IPS-18a (cell line): Measurements from ENCODE around the gene MED15.
A peak's percentile ranks its signal among the peaks of the same experiment; 100 is the strongest.
"Not testable (repeated sequence)": the region's sequence is repeated elsewhere in the genome, so short reads cannot be mapped to it uniquely, and the experiment has no call there.

Source experiments
- H3K27ac ChIP-seq: one replicate; pipeline ENCODE4 v1.5.1; 2013; ENCODE audit warnings: low read length
- H3K27me3 ChIP-seq: one replicate; pipeline ENCODE4 v1.6.1; 2013; ENCODE audit warnings: mild to moderate bottlenecking, low read length; ENCODE audit not compliant: control insufficient read depth, insufficient read depth
- H3K36me3 ChIP-seq: one replicate; pipeline ENCODE4 v1.6.1; 2013; ENCODE audit warnings: low read depth, low read length; ENCODE audit not compliant: control insufficient read depth
- H3K4me1 ChIP-seq: one replicate; pipeline ENCODE4 v1.6.1; 2013; ENCODE audit warnings: low read depth, low read length; ENCODE audit not compliant: control insufficient read depth
- H3K4me3 ChIP-seq: one replicate; pipeline ENCODE4 v1.5.1; 2013; ENCODE audit warnings: low read length
- H3K9ac ChIP-seq: one replicate; pipeline ENCODE4 v1.6.1; 2013; ENCODE audit warnings: mild to moderate bottlenecking, low read length, moderate library complexity
- H3K9me3 ChIP-seq: one replicate; pipeline ENCODE4 v1.6.1; 2013; ENCODE audit warnings: low read depth, low read length; ENCODE audit not compliant: control insufficient read depth

Gene MED15

GRCh38 chr22:20503816-20504215 lies 3.6 kb upstream of the MED15 start:
- Histone ChIP-seq H3K4me3 (no peak overlapping the region), H3K36me3 (peaks cover 5% of the 10 kb centered on the region), H3K27ac (no peak overlapping the region), H3K9me3 (no peaks in the 10 kb centered on the region), H3K9ac (no peak overlapping the region), H3K27me3 (no peaks in the 10 kb centered on the region), H3K4me1 (peaks cover 5% of the 10 kb centered on the region)

DNA sequence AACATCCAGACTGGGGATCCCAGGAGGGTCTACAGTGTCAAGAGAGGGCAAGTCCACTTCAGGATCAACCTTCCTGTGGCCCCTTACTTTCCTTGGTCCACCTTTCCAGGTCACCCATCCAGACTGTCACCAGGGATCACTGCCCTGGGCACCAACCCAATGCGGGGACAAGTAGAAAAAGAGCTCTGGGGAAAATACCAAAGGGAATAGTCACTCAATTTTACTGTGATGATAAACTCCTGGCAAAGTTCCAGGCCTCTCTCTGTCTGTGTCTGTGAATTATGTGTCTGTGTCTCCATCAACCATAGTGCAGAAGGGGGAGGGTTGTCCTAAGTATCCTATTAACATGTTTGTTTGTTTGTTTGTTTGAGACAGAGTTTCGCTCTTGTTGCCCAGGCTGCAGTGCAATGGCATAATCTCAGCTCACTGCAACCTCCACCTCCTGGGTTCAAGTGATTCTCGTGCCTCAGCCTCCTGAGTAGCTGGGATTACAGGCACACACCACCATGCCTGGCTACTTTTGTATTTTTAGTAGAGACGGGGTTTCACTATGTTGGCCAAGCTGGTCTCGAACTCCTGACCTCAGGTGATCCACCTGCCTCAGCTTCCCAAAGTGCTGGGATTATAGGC lies 3.0 kb upstream of the MED15 start:
- H3K9me3 ChIP-seq, H3K9ac ChIP-seq, H3K27me3 ChIP-seq, H3K4me3 ChIP-seq, H3K36me3 ChIP-seq, H3K27ac ChIP-seq: not testable (repeated sequence)
- H3K4me1 ChIP-seq: peaks cover 11% of the 10 kb centered on the region

DNA sequence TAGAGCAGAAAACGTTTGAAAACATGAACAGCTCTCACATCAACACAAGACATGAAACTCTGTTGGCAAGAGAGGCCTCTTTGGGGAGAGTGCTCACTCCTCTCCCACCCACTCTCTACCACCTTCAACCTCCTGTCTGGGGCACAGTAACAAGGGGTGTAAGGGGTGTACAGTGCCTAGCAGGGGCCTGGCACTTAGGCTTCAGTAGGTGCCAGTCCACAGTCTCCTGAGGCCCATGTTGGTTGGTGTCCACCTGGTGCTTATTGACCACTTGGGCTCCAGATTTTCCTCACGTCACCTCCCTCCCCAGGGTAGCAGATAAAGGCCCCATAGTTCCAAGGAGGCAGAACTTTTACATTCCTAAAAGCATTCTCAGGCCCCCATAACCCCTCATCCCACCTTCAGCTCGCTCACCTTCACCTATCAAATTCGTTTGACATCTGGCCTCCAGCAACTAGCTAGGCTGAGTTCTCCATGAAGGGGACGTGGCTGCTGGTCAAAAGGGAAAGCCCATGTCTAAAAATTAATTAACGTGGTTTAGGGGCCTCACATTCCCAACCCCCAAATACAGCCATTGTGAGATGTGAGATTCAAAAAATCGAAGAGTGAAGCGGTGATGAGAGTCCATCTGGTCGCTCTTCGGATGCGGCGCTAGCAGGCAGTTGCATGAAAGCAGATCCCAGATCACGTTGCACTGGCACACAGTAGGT lies 712 bp upstream of the MED15 start:
- Histone ChIP-seq H3K4me3 (peak overlapping the region; percentile 98), H3K9me3 (no peaks in the 10 kb centered on the region), H3K27ac (no peak overlapping the region), H3K27me3 (no peaks in the 10 kb centered on the region), H3K36me3 (no peaks in the 10 kb centered on the region), H3K9ac (no peak overlapping the region), H3K4me1 (peaks cover 11% of the 10 kb centered on the region)

DNA sequence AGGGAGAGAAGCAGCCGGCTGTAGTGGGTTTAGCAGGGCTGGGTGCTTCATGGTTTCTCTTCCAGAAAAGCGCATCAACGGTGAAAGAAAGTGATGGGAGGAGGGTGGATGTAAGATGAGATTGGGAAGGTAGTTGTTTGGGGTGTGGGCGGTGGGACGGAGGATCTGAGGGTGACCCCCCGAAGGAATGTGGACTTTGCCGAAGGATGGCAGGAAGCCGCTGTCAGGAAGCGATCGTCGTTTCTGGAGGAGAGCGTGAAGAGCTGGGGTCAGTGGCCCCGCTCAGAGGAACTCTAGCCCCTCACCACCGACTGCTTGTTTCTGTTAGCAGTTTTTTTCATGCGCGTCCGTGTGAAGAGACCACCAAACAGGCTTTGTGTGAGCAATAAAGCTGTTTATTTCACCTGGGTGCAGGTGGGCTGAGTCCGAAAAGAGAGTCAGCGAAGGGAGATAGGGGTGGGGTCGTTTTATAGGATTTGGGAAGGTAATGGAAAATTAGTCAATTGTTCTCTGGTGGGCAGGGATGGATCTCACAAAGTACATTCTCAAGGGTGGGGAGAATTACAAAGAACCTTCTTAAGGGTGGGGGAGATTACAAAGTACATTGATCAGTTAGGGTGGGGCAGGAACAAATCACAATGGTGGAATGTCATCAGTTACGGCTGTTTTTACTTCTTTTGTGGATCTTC lies 801 bp downstream of the MED15 start:
- peaks cover 11% of the 10 kb centered on the region for H3K4me1 ChIP-seq
- H3K27ac ChIP-seq: not testable (repeated sequence)

GRCh38 chr22:20508815-20509271 lies 1.4 kb downstream of the MED15 start:
- Histone ChIP-seq H3K27ac (no peak overlapping the region), H3K4me1 (peaks cover 11% of the 10 kb centered on the region), H3K9ac (no peak overlapping the region), H3K4me3 (peak overlapping the region; percentile 98), H3K9me3 (no peaks in the 10 kb centered on the region), H3K36me3 (no peaks in the 10 kb centered on the region), H3K27me3 (no peaks in the 10 kb centered on the region)

More for the DNA sequence above, 801 bp downstream of the MED15 start:
- Histone ChIP-seq H3K9ac (peak overlapping the region; percentile 75), H3K4me3 (peak overlapping the region; percentile 98)
- not testable (repeated sequence) for H3K27me3 ChIP-seq, H3K9me3 ChIP-seq, H3K36me3 ChIP-seq

DNA sequence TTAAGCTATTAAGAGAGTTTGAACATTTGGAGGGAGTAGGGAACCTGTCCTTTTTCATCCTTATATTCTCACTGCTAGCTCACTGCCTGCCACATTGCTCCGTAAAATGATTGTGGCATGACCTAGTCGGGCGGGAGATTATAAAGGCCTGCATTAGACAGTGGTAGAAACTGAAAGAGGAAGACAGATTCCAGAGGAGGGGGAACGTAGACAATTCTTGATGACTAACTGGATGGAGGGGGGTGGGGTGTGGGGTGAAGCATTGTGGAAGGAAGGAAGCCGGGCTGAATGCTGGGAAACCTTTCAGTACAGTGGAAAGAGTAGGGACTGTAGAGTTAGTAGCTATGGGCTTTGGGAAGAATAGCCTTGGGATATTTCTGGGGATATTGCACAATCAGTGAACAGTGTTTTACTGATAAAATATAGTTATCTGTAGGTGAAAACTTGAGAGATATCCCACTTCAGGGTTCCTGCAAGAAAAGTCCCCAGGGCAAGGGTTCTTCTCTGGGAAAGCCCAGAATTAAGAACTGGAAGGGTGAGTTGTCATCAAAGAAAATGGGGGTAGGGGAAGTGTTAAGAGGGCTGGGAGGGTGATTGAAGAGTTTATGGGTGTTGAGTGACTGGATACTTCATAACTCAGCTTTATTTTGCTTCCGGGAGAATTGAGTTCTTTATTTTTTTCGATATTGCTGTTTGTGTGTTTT lies 2.1 kb downstream of the MED15 start:
- Histone ChIP-seq H3K9me3 (no peaks in the 10 kb centered on the region), H3K4me3 (peak overlapping the region; percentile 98), H3K36me3 (no peaks in the 10 kb centered on the region), H3K9ac (no peak overlapping the region), H3K4me1 (peaks cover 11% of the 10 kb centered on the region), H3K27ac (no peak overlapping the region), H3K27me3 (no peaks in the 10 kb centered on the region)

DNA sequence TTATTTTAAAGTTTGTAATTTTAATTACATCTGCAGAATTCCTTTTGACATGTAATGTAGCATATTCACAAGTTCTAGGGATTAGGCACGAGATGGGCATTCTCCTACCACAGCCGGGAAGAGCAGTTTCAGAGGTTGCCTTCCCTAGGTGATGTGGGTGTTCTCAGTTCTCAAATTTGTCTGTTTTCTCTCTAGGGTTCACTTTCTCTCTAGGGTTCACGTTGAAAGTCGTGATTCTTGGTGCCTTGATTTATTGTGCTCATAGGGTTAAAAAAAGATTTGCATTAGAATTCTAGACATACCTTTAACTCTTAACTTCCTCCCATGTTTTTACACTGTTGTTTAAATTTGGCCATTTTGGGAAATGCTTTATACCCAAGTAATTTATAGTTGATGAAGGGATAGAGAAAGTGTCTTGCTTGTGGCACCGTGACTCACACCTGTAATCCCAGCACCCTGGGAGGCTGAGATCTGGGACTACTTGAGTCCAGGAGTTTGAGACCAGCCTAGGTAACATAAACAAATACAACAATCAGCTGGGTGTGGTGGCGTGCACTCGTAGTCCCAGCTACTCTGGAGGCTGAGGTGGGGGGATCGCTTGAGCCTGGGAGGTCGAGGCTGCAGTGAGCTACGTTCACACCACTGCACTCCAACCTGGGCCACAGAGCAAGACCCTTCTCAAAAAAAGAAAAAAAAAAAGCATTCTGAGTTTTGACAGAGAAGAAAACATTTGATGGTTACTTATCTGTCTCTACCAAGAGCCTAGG lies 3.6 kb downstream of the MED15 start:
- no peaks in the 10 kb centered on the region for H3K27me3 ChIP-seq
- no peak overlapping the region for H3K9ac ChIP-seq
- H3K4me3 ChIP-seq: no peak overlapping the region
- H3K36me3 ChIP-seq: no peaks in the 10 kb centered on the region
- H3K27ac ChIP-seq: no peak overlapping the region
- H3K4me1 ChIP-seq: peaks cover 11% of the 10 kb centered on the region
- no peaks in the 10 kb centered on the region for H3K9me3 ChIP-seq

- Histone ChIP-seq H3K9ac (no peak overlapping the region), H3K4me1 (peaks cover 11% of the 10 kb centered on the region), H3K9me3 (no peaks in the 10 kb centered on the region), H3K36me3 (no peaks in the 10 kb centered on the region), H3K4me3 (no peak overlapping the region), H3K27ac (no peak overlapping the region), H3K27me3 (no peaks in the 10 kb centered on the region)
These were observed 4.3 kb downstream of the MED15 start for GRCh38 chr22:20511578-20512229.

- no peaks in the 10 kb centered on the region for H3K9me3 ChIP-seq
- no peak overlapping the region for H3K4me3 ChIP-seq
- no peaks in the 10 kb centered on the region for H3K4me1 ChIP-seq
- no peaks in the 10 kb centered on the region for H3K27me3 ChIP-seq
- H3K36me3 ChIP-seq: no peaks in the 10 kb centered on the region
- no peak overlapping the region for H3K27ac ChIP-seq
- no peak overlapping the region for H3K9ac ChIP-seq
These were observed 7.4 kb downstream of the MED15 start for GRCh38 chr22:20514658-20515406.

DNA sequence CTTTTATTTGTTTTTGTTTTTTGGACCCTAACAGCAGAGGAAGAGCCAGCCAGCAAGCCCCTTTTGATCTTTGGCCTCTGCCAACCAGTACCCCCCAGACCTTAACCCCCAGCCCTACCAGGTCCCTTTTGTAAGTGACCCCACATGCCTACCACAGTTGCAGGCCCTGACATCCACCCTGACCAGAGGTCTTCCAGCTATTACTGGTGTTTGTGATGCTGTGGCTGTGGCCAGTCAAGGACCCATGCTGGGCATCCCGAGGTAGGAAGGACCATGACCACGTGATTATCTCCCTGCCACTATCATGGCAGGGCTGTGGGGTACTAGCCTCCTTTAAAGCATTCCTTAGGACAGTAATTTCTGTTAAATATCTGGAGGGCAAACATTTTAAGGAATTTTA lies 9.0 kb downstream of the MED15 start:
- Histone ChIP-seq H3K27me3 (no peaks in the 10 kb centered on the region), H3K4me1 (no peaks in the 10 kb centered on the region), H3K36me3 (no peaks in the 10 kb centered on the region), H3K27ac (no peak overlapping the region), H3K4me3 (no peak overlapping the region), H3K9ac (no peak overlapping the region), H3K9me3 (no peaks in the 10 kb centered on the region)
